ENCODE results near the gene CAMK2A. TPM values are rescaled to one million over a fixed set of nuclear protein-coding genes. Genes with fewer than 3 reads are reported as not detected.

The CAMK2A gene
- total and polyA plus RNA-seq, 2 of the 4 experiments (the other 2 are of a cell fraction) = 0.18 to 0.19 TPM

DNA sequence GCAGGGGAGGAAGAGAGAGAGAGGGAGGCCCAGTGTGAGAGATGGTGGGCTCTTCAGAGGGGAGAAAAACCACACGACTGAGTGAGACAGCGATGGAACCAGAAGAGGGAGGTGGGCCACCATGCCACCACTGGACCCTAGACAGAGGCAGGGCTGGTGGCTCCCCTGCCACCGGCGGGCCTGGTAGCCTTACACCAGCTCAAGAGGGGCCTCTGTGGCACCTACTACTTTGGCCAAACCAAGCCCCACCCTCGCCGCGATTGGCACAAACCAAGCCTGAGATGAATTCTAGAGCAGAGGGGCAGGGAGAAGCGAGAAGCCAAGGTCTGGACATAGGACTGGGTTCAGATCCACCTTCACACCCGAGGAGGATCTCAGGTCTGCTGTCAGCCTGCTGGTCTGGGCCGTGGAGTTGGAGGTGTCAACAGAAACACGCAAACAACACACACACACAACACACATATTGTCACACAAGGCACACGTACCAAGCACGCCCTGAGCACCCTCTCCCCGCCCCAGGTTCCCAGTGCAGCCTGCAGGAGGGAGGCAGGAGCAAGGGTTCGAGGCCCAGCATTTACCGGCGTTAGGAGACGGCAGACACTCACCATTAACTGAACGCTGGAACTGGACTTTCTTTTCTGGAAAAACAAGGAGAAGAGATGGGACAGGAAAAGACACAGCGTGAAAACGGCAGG lies 50.3 kb downstream of the CAMK2A start:
- no peak overlapping the region for H3K27ac ChIP-seq (ENCODE audit: insufficient read depth, low read length)
- no TSS peak for BruUV-seq (replicated peaks)
- H4K91ac ChIP-seq (ENCODE audit: insufficient read depth, low read depth, low read length) = no peak overlapping the region
- no peak overlapping the region for H2AFZ ChIP-seq (replicated peaks; ENCODE audit: low read length, poor library complexity)
- dilution Hi-C loops (cut with HindIII; ENCODE audit: low sequenced_read_pairs, unreplicated experiment) = no loop called here
- no peak overlapping the region for H2BK15ac ChIP-seq (ENCODE audit: low read depth, low read length)
- ATAC-seq (ENCODE audit: low read depth) (no peak), DNase-seq (no peak)
- no peak overlapping the region for H3K18ac ChIP-seq (ENCODE audit: low read depth, low read length)
- H3K9me3 ChIP-seq (ENCODE audit: control insufficient read depth, insufficient read depth, low read length) = no peaks in the 10 kb centered on the region
- CTCF ChIA-PET = no interaction called here
- intact Hi-C loops (cut with micrococcal nuclease) = no loop called here
- TF ChIP-seq POLR2A (IDR thresholded peaks at IDR 0.05; ENCODE audit: low read depth, low read length) (no peak), CEBPB (IDR thresholded peaks at IDR 0.05; ENCODE audit: low read depth, low read length) (no peak), BHLHE40 (IDR thresholded peaks at IDR 0.05; ENCODE audit: low read depth, low read length) (no peak), MAZ (IDR thresholded peaks at IDR 0.05; ENCODE audit: borderline replicate concordance, low read depth, low read length) (no peak), RFX5 (IDR thresholded peaks at IDR 0.05; ENCODE audit: low read depth, low read length) (no peak), RCOR1 (IDR thresholded peaks at IDR 0.05; ENCODE audit: insufficient replicate concordance, low read length) (no peak), CHD1 (IDR thresholded peaks at IDR 0.05; ENCODE audit: low read depth, low read length) (no peak), MAFK (IDR thresholded peaks at IDR 0.05; ENCODE audit: low read depth, low read length) (no peak), MXI1 (IDR thresholded peaks at IDR 0.05; ENCODE audit: borderline replicate concordance, low read depth, low read length) (no peak), FOS (IDR thresholded peaks at IDR 0.05; ENCODE audit: low read depth, low read length) (no peak), NFE2L2 (IDR thresholded peaks at IDR 0.05; ENCODE audit: low read depth, low read length) (no peak), RAD21 (IDR thresholded peaks at IDR 0.05; ENCODE audit: low read length) (no peak), SMC3 (IDR thresholded peaks at IDR 0.05; ENCODE audit: low read depth, low read length) (no peak)
- TF ChIP-seq, protein P1, sequence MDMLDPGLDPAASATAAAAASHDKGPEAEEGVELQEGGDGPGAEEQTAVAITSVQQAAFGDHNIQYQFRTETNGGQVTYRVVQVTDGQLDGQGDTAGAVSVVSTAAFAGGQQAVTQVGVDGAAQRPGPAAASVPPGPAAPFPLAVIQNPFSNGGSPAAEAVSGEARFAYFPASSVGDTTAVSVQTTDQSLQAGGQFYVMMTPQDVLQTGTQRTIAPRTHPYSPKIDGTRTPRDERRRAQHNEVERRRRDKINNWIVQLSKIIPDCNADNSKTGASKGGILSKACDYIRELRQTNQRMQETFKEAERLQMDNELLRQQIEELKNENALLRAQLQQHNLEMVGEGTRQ (IDR thresholded peaks at IDR 0.05; ENCODE audit: low read depth, low read length) = no peak
- TF ChIP-seq, protein P2, sequence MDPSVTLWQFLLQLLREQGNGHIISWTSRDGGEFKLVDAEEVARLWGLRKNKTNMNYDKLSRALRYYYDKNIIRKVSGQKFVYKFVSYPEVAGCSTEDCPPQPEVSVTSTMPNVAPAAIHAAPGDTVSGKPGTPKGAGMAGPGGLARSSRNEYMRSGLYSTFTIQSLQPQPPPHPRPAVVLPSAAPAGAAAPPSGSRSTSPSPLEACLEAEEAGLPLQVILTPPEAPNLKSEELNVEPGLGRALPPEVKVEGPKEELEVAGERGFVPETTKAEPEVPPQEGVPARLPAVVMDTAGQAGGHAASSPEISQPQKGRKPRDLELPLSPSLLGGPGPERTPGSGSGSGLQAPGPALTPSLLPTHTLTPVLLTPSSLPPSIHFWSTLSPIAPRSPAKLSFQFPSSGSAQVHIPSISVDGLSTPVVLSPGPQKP (IDR thresholded peaks at IDR 0.05; ENCODE audit: borderline replicate concordance, low read depth, low read length) = no peak
- TF ChIP-seq, protein P3, sequence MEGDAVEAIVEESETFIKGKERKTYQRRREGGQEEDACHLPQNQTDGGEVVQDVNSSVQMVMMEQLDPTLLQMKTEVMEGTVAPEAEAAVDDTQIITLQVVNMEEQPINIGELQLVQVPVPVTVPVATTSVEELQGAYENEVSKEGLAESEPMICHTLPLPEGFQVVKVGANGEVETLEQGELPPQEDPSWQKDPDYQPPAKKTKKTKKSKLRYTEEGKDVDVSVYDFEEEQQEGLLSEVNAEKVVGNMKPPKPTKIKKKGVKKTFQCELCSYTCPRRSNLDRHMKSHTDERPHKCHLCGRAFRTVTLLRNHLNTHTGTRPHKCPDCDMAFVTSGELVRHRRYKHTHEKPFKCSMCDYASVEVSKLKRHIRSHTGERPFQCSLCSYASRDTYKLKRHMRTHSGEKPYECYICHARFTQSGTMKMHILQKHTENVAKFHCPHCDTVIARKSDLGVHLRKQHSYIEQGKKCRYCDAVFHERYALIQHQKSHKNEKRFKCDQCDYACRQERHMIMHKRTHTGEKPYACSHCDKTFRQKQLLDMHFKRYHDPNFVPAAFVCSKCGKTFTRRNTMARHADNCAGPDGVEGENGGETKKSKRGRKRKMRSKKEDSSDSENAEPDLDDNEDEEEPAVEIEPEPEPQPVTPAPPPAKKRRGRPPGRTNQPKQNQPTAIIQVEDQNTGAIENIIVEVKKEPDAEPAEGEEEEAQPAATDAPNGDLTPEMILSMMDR (conservative IDR thresholded peaks at IDR 0.05; ENCODE audit: low read depth, low read length) = no peak
- H3K36me3 ChIP-seq (ENCODE audit: control insufficient read depth, insufficient read depth, low read length) = no peaks in the 10 kb centered on the region
- H2BK5ac ChIP-seq (ENCODE audit: low read depth, low read length, poor library complexity, severe bottlenecking) = no peak overlapping the region
- H3K27me3 ChIP-seq (ENCODE audit: control insufficient read depth, insufficient read depth, low read length) = peaks cover 9% of the 10 kb centered on the region
- no peak overlapping the region for H3K4me2 ChIP-seq (ENCODE audit: low read depth, low read length)
- no peak overlapping the region for H4K8ac ChIP-seq (ENCODE audit: low read depth in 2 of 2, low read length in 2 of 2)
- H3K4ac ChIP-seq (ENCODE audit: low read depth, low read length) = no peak overlapping the region
- H2AK9ac ChIP-seq (replicated peaks; ENCODE audit: low read depth, low read length, poor library complexity) = no peak overlapping the region
- POLR2A ChIA-PET (ENCODE audit: unreplicated experiment) = no interaction called here
- no peak overlapping the region for H3K4me3 ChIP-seq (ENCODE audit: insufficient read depth, low read depth, low read length)
- WGBS, 2 experiments (ENCODE audit: extremely low coverage in 2 of 2, insufficient read length in 1 of 2) = 94% methylated on average over 11 of the region's 21 CpGs; no CpG with 5 or more reads in 1 of the 2 experiments
- in situ Hi-C loops (cut with MboI; ENCODE audit: low sequenced_read_pairs) = no loop called here
- no peak overlapping the region for H2AK5ac ChIP-seq (ENCODE audit: low read depth, low read length)
- no peak overlapping the region for H3K23ac ChIP-seq (ENCODE audit: low read depth, low read length)
- H2BK120ac ChIP-seq (ENCODE audit: low read depth, low read length) = no peak overlapping the region
- no peaks in the 10 kb centered on the region for H4K20me1 ChIP-seq (ENCODE audit: insufficient read depth, low read length)
- H3K4me1 ChIP-seq (ENCODE audit: control insufficient read depth, insufficient read depth, low read length) = no peaks in the 10 kb centered on the region
- no peak overlapping the region for H3K56ac ChIP-seq (ENCODE audit: extremely low read depth, insufficient read depth, low read length)
- H3K9me1 ChIP-seq (ENCODE audit: insufficient read depth, low read length) = no peaks in the 10 kb centered on the region
- no peak overlapping the region for H3K14ac ChIP-seq (replicated peaks; ENCODE audit: low read depth, low read length)
- H3K9ac ChIP-seq (ENCODE audit: low read depth, low read length) = no peak overlapping the region
- H2BK20ac ChIP-seq (ENCODE audit: low read depth, low read length) = no peak overlapping the region
- H3K79me1 ChIP-seq (ENCODE audit: low read depth in 1 of 2, low read length in 2 of 2) = no peaks in the 10 kb centered on the region
- H4K5ac ChIP-seq (ENCODE audit: low read depth, low read length) = no peak overlapping the region

All from IMR-90 (cell line).